ENCODE measurements around the gene PI4KB.

GRCh38 chr1:151362308-151363155, 35.3 kb upstream of the PI4KB start:
- TF ChIP-seq RAD21 (IDR thresholded peaks at IDR 0.05; ENCODE audit: low read length) (no peak), POLR2A (IDR thresholded peaks at IDR 0.05; ENCODE audit: low read depth, low read length) (no peak), CTCF (conservative IDR thresholded peaks at IDR 0.05; ENCODE audit: low read depth, low read length) (no peak)
- TF ChIP-seq, protein P1, sequence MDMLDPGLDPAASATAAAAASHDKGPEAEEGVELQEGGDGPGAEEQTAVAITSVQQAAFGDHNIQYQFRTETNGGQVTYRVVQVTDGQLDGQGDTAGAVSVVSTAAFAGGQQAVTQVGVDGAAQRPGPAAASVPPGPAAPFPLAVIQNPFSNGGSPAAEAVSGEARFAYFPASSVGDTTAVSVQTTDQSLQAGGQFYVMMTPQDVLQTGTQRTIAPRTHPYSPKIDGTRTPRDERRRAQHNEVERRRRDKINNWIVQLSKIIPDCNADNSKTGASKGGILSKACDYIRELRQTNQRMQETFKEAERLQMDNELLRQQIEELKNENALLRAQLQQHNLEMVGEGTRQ (IDR thresholded peaks at IDR 0.05; ENCODE audit: low read depth, low read length) = no peak

Data from IMR-90 (cell line).